Lower leg skin (tissue), 3 donors: Measurements from ENCODE around the gene TGFA.

Experiments
- CTCF ChIP-seq, 3 donors: fragments of 450-650 bp; IDR thresholded peaks; one replicate each; pipeline ENCODE4 v1.5.1; 2016; ENCODE audit warnings: antibody characterized with exemption in 3 of 3, mild to moderate bottlenecking in 3 of 3, moderate library complexity in 2 of 3
- POLR2A ChIP-seq, 2 donors: fragments of 450-650 bp; IDR thresholded peaks; one replicate each; pipeline ENCODE4 v1.6.1; 2016 to 2017; ENCODE audit warnings: antibody characterized with exemption in 2 of 2, mild to moderate bottlenecking in 1 of 2, moderate library complexity in 1 of 2

GRCh38 chr2:70553584-70554337 lies at the start of gene TGFA:
- no peak for TF ChIP-seq CTCF (IDR thresholded peaks at IDR 0.05)
- no peak for TF ChIP-seq POLR2A (IDR thresholded peaks at IDR 0.05)
